ENCODE data around the gene RAB26. TPM values are rescaled to one million over a fixed set of nuclear protein-coding genes. Genes with fewer than 3 reads are reported as not detected.

Gene RAB26
- polyA plus RNA-seq, 1 experiment: 0.67 TPM

- Histone ChIP-seq H3K36me3 (ENCODE audit: control insufficient read depth, insufficient read depth, low read length) (peaks cover 17% of the 10 kb centered on the region), H3K4me3 (ENCODE audit: low read depth, low read length) (no peak overlapping the region), H3K27me3 (ENCODE audit: control insufficient read depth, insufficient read depth, low read length) (no peaks in the 10 kb centered on the region)
- ChIA-PET POLR2A (no interaction called here), CTCF (no interaction called here)
- no peak for DNase-seq (ENCODE audit: low read depth)
- no peak for TF ChIP-seq CTCF (IDR thresholded peaks at IDR 0.05; ENCODE audit: insufficient read depth, low read depth, low read length)
These were observed 14.3 kb downstream of the RAB26 start for GRCh38 chr16:2162676-2163118.

GRCh38 chr16:2163211-2163881 lies 14.9 kb downstream of the RAB26 start:
- CTCF ChIA-PET: no interaction called here
- no peak for DNase-seq (ENCODE audit: low read depth)
- Histone ChIP-seq H3K36me3 (ENCODE audit: control insufficient read depth, insufficient read depth, low read length) (peaks cover 17% of the 10 kb centered on the region), H3K4me3 (ENCODE audit: low read depth, low read length) (no peak overlapping the region), H3K27me3 (ENCODE audit: control insufficient read depth, insufficient read depth, low read length) (no peaks in the 10 kb centered on the region)
- POLR2A ChIA-PET: no interaction called here
- no peak for TF ChIP-seq CTCF (IDR thresholded peaks at IDR 0.05; ENCODE audit: insufficient read depth, low read depth, low read length)

- no peaks in the 10 kb centered on the region for H3K27me3 ChIP-seq (ENCODE audit: control insufficient read depth, insufficient read depth, low read length)
These were observed 17.4 kb downstream of the RAB26 start for GRCh38 chr16:2165861-2166260.

GRCh38 chr16:2166263-2167067 lies 18.0 kb downstream of the RAB26 start:
- Histone ChIP-seq H3K27me3 (ENCODE audit: control insufficient read depth, insufficient read depth, low read length) (no peaks in the 10 kb centered on the region), H3K4me3 (ENCODE audit: low read depth, low read length) (no peak overlapping the region), H3K36me3 (ENCODE audit: control insufficient read depth, insufficient read depth, low read length) (peaks cover 23% of the 10 kb centered on the region)
- ChIA-PET CTCF (no interaction called here), POLR2A (no interaction called here)
- no peak for DNase-seq (ENCODE audit: low read depth)
- TF ChIP-seq CTCF (IDR thresholded peaks at IDR 0.05; ENCODE audit: insufficient read depth, low read depth, low read length): no peak

More at GRCh38 chr16:2165861-2166260, 17.4 kb downstream of the RAB26 start:
- ChIA-PET POLR2A (no interaction called here), CTCF (no interaction called here)
- Histone ChIP-seq H3K36me3 (ENCODE audit: control insufficient read depth, insufficient read depth, low read length) (peaks cover 20% of the 10 kb centered on the region), H3K4me3 (ENCODE audit: low read depth, low read length) (no peak overlapping the region)
- no peak for TF ChIP-seq CTCF (IDR thresholded peaks at IDR 0.05; ENCODE audit: insufficient read depth, low read depth, low read length)
- no peak for DNase-seq (ENCODE audit: low read depth)

GRCh38 chr16:2167068-2167638 lies 18.7 kb downstream of the RAB26 start:
- ChIA-PET CTCF (interaction anchor here (0.7 kb wide), 1 partner anchor 13 kb away, joined by 3 read pairs; no protein-coding TSS in a partner anchor), POLR2A (no interaction called here)
- H3K27me3 ChIP-seq (ENCODE audit: control insufficient read depth, insufficient read depth, low read length): no peaks in the 10 kb centered on the region
- no peak for DNase-seq (ENCODE audit: low read depth)
- no peak for TF ChIP-seq CTCF (IDR thresholded peaks at IDR 0.05; ENCODE audit: insufficient read depth, low read depth, low read length)
- H3K36me3 ChIP-seq (ENCODE audit: control insufficient read depth, insufficient read depth, low read length): peaks cover 27% of the 10 kb centered on the region
- H3K4me3 ChIP-seq (ENCODE audit: low read depth, low read length): no peak overlapping the region
